SU-DHL-6 (cell line): Measurements from ENCODE around the gene AXDND1.

Experiments
- EZH2phosphoT487 ChIP-seq: fragments of 200-600 bp; sonication (generic), shearing (Covaris generic); conservative IDR thresholded peaks from 2 replicates; pipeline ENCODE4 v1.6.1; 2018; ENCODE audit warnings: mild to moderate bottlenecking, antibody characterized with exemption, low read length, moderate library complexity, mixed read lengths
- TF ChIP-seq, protein P1 (sequence below): fragments of 200-600 bp; sonication (generic); IDR thresholded peaks from one replicate; pipeline ENCODE4 v1.5.1; 2017; ENCODE audit warnings: antibody characterized with exemption, mild to moderate bottlenecking, low read length, moderate library complexity; ENCODE audit not compliant: insufficient read depth, poor library complexity, severe bottlenecking

DNA sequence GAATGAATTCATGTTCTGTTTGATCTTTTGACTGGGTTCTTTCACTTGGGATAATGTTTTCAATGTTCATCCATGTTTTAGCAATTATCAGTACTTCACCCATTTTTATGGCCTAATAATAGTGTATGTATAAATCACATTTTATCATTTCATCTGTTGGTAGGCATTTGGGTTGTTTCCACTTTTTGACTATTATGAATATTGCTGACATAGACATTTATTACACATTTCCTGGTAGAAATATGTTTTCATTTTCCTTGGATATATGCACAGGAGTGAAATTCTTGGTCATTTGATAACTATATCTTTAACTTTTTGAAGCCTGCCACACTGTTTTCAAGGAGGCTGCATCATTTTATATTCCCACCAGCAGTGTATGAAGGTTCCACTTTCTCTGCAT, 79.8 kb downstream of the AXDND1 start:
- TF ChIP-seq, protein P1, sequence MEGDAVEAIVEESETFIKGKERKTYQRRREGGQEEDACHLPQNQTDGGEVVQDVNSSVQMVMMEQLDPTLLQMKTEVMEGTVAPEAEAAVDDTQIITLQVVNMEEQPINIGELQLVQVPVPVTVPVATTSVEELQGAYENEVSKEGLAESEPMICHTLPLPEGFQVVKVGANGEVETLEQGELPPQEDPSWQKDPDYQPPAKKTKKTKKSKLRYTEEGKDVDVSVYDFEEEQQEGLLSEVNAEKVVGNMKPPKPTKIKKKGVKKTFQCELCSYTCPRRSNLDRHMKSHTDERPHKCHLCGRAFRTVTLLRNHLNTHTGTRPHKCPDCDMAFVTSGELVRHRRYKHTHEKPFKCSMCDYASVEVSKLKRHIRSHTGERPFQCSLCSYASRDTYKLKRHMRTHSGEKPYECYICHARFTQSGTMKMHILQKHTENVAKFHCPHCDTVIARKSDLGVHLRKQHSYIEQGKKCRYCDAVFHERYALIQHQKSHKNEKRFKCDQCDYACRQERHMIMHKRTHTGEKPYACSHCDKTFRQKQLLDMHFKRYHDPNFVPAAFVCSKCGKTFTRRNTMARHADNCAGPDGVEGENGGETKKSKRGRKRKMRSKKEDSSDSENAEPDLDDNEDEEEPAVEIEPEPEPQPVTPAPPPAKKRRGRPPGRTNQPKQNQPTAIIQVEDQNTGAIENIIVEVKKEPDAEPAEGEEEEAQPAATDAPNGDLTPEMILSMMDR, result no peak
- TF ChIP-seq EZH2phosphoT487, result no peak
